ENCODE measurements around the gene C11orf86.

Gene C11orf86

GRCh38 chr11:66971488-66971887 lies 3.6 kb upstream of the C11orf86 start:
- TF ChIP-seq, protein P1, sequence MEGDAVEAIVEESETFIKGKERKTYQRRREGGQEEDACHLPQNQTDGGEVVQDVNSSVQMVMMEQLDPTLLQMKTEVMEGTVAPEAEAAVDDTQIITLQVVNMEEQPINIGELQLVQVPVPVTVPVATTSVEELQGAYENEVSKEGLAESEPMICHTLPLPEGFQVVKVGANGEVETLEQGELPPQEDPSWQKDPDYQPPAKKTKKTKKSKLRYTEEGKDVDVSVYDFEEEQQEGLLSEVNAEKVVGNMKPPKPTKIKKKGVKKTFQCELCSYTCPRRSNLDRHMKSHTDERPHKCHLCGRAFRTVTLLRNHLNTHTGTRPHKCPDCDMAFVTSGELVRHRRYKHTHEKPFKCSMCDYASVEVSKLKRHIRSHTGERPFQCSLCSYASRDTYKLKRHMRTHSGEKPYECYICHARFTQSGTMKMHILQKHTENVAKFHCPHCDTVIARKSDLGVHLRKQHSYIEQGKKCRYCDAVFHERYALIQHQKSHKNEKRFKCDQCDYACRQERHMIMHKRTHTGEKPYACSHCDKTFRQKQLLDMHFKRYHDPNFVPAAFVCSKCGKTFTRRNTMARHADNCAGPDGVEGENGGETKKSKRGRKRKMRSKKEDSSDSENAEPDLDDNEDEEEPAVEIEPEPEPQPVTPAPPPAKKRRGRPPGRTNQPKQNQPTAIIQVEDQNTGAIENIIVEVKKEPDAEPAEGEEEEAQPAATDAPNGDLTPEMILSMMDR (conservative IDR thresholded peaks at IDR 0.05; ENCODE audit: low read depth, low read length): no peak
- no peak for DNase-seq (ENCODE audit: low read depth)
- H3K4me3 ChIP-seq (ENCODE audit: low read depth, low read length): no peak overlapping the region

DNA sequence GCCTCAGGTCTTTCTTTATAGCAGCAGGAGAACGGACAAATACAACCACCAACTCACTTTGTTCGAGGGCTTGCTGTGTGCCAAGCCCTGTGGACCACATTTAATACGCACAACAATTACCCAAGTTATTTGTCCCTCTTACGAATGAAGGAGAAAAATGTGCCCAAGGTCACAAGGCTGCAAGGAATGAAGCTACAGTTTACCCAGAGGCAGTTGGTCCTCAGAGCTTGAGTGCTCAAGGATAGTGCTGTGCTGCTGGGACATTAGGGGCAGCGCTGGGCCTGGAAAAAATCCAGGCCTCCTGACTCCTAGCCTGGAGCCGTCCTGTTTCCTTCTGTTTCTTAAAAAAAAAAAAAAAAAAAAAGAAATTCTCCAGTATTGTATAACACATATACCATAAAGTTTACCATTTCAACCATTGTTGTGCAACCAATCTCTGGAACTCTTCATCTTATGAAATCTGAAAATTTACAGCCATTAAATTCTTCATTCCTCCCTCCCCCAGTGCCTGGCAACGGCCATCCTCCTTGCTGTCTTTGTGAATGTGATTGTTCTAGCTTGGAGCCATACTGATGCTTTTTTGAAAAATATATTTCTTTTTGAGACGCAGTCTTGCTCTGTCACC lies 1.0 kb upstream of the C11orf86 start:
- TF ChIP-seq, protein P1 (conservative IDR thresholded peaks at IDR 0.05; ENCODE audit: low read depth, low read length): no peak
- peak; percentile 45 for DNase-seq (ENCODE audit: low read depth)
- no peak overlapping the region for H3K4me3 ChIP-seq (ENCODE audit: low read depth, low read length)

GRCh38 chr11:66975405-66976027 lies 412 bp downstream of the C11orf86 start:
- TF ChIP-seq, protein P1 (conservative IDR thresholded peaks at IDR 0.05; ENCODE audit: low read depth, low read length): no peak
- no peak overlapping the region for H3K4me3 ChIP-seq (ENCODE audit: low read depth, low read length)

DNA sequence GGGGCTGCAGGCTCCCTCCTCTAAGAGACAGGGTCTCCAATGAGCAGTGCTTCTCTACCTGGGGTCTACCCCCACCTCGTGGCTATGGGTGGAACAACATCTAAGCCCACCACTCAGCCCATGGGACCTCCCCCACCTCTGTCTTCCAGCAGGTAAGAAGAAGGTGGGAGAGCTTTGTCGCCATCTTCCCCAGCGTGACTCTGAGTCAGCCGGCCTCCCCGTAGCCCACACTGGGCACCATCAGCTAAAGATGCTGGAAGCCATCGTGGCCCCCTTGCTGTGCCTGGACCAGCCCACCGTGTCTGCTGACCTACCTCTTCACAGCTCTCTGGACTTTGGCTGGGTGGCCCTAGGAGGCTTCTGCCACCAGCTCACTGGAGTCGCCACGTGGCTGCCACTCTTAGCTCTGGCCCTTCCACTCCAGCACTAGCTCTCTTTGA lies 944 bp downstream of the C11orf86 start:
- peak; percentile 42 for DNase-seq (ENCODE audit: low read depth)
- TF ChIP-seq, protein P1 (conservative IDR thresholded peaks at IDR 0.05; ENCODE audit: low read depth, low read length): peak; percentile 90

More at GRCh38 chr11:66975405-66976027, 412 bp downstream of the C11orf86 start:
- DNase-seq (ENCODE audit: low read depth): no peak

GRCh38 chr11:66976925-66977324 lies 1.8 kb downstream of the C11orf86 start:
- H3K4me3 ChIP-seq (ENCODE audit: low read depth, low read length): no peak overlapping the region
- DNase-seq (ENCODE audit: low read depth): no peak
- TF ChIP-seq, protein P1 (conservative IDR thresholded peaks at IDR 0.05; ENCODE audit: low read depth, low read length): no peak

More for the DNA sequence above, 944 bp downstream of the C11orf86 start:
- no peak overlapping the region for H3K4me3 ChIP-seq (ENCODE audit: low read depth, low read length)

- TF ChIP-seq, protein P1 (conservative IDR thresholded peaks at IDR 0.05; ENCODE audit: low read depth, low read length): no peak
- H3K4me3 ChIP-seq (ENCODE audit: low read depth, low read length): no peak overlapping the region
- DNase-seq (ENCODE audit: low read depth): no peak
These were observed 3.1 kb downstream of the C11orf86 start for GRCh38 chr11:66978229-66978628.

- no peak for DNase-seq (ENCODE audit: low read depth)
- TF ChIP-seq, protein P1 (conservative IDR thresholded peaks at IDR 0.05; ENCODE audit: low read depth, low read length): no peak
- H3K4me3 ChIP-seq (ENCODE audit: low read depth, low read length): no peak overlapping the region
These were observed 3.6 kb downstream of the C11orf86 start for GRCh38 chr11:66978717-66979116.
